PC-3 (cell line): ENCODE results near the gene ZNF782.

Experiments
- EZH2 ChIP-seq: fragments of 300-600 bp; sonication (generic); IDR thresholded peaks from one replicate; pipeline ENCODE4 v1.6.1; 2017; ENCODE audit warnings: antibody characterized with exemption, mild to moderate bottlenecking, low read length; ENCODE audit not compliant: unreplicated experiment
- EZH2phosphoT487 ChIP-seq: fragments of 300-600 bp; sonication (generic); IDR thresholded peaks from 2 replicates; pipeline ENCODE4 v1.6.1; 2018; ENCODE audit warnings: mild to moderate bottlenecking, antibody characterized with exemption, low read length, borderline replicate concordance
- TF ChIP-seq, protein P1 (sequence below): fragments of 300-600 bp; sonication (generic); conservative IDR thresholded peaks from 2 replicates; pipeline ENCODE4 v1.5.1; 2017; ENCODE audit warnings: antibody characterized with exemption, low read depth, mild to moderate bottlenecking, low read length

DNA sequence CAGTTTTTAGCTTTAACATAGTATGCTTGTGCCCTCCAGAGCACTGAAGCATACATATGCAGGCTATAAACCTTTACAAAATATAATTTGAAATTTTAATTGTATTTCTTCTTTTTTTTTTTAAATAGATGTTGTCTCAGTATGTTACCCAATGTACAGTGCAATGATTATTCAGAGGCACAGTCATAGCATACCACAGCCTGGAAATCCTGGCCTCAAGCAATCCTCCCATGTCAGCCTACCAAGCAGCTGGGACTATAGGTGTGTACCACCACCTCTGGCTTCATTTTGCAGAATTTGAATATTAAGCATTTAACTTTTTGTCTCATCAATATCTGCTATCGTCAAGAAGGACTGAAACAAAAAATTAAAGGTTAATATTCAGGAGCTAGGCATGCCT, 16.9 kb upstream of the ZNF782 start:
- TF ChIP-seq, protein P1, sequence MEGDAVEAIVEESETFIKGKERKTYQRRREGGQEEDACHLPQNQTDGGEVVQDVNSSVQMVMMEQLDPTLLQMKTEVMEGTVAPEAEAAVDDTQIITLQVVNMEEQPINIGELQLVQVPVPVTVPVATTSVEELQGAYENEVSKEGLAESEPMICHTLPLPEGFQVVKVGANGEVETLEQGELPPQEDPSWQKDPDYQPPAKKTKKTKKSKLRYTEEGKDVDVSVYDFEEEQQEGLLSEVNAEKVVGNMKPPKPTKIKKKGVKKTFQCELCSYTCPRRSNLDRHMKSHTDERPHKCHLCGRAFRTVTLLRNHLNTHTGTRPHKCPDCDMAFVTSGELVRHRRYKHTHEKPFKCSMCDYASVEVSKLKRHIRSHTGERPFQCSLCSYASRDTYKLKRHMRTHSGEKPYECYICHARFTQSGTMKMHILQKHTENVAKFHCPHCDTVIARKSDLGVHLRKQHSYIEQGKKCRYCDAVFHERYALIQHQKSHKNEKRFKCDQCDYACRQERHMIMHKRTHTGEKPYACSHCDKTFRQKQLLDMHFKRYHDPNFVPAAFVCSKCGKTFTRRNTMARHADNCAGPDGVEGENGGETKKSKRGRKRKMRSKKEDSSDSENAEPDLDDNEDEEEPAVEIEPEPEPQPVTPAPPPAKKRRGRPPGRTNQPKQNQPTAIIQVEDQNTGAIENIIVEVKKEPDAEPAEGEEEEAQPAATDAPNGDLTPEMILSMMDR, result no peak
- TF ChIP-seq EZH2, result no peak
- no peak for TF ChIP-seq EZH2phosphoT487
